NCI-H146 treated with DMSO at 0.1 percent for 48 hours (cell line): ENCODE data around the gene CCDC97.
"Not testable (repeated sequence)": the region's sequence is repeated elsewhere in the genome, so short reads cannot be mapped to it uniquely, and the experiment has no call there.

Source experiments
- DNase-seq: peaks from one replicate; lab custom pipeline; 2025; ENCODE audit not compliant: unreplicated experiment; lab: John Stamatoyannopoulos, UW

Gene CCDC97

GRCh38 chr19:41332468-41332867 lies 22.5 kb downstream of the CCDC97 start:
- peak; percentile 74 for DNase-seq

- no peak for DNase-seq
These were observed 24.8 kb downstream of the CCDC97 start for GRCh38 chr19:41334793-41335192.

GRCh38 chr19:41335467-41335866 lies 25.5 kb downstream of the CCDC97 start:
- DNase-seq = no peak

- DNase-seq = no peak
These were observed 30.0 kb downstream of the CCDC97 start for GRCh38 chr19:41339936-41340335.

- DNase-seq = peak; percentile 21
These were observed 31.9 kb downstream of the CCDC97 start for GRCh38 chr19:41341669-41342490.

- DNase-seq = no peak
These were observed 34.2 kb downstream of the CCDC97 start for GRCh38 chr19:41344162-41344561.

GRCh38 chr19:41346916-41347315 lies 36.9 kb downstream of the CCDC97 start:
- DNase-seq = not testable (repeated sequence)

- no peak for DNase-seq
These were observed 40.9 kb downstream of the CCDC97 start for GRCh38 chr19:41350735-41351338.

GRCh38 chr19:41351339-41352245 lies 41.6 kb downstream of the CCDC97 start:
- DNase-seq = no peak

- no peak for DNase-seq
These were observed 42.3 kb downstream of the CCDC97 start for GRCh38 chr19:41352279-41352608.

- peak; percentile 41 for DNase-seq
These were observed 42.9 kb downstream of the CCDC97 start for GRCh38 chr19:41352609-41353465.

- DNase-seq = no peak
These were observed 43.7 kb downstream of the CCDC97 start, which contains the start of gene TGFB1 for GRCh38 chr19:41353466-41354342. TGFB1 (minus strand) TSS chr19:41353922; CDS start chr19:41353044, 878 bp downstream.

GRCh38 chr19:41354343-41354953 lies 44.5 kb downstream of the CCDC97 start:
- DNase-seq = no peak

GRCh38 chr19:41355035-41355434 lies 45.1 kb downstream of the CCDC97 start:
- DNase-seq = no peak

- DNase-seq = no peak
These were observed 45.8 kb downstream of the CCDC97 start for GRCh38 chr19:41355802-41356201.

- no peak for DNase-seq
These were observed 47.2 kb downstream of the CCDC97 start for GRCh38 chr19:41356984-41357739.

- DNase-seq = no peak
These were observed 47.8 kb downstream of the CCDC97 start for GRCh38 chr19:41357746-41358145.

- DNase-seq = no peak
These were observed 49.8 kb downstream of the CCDC97 start for GRCh38 chr19:41359741-41360140.
